DND-41 (cell line): Measurements from ENCODE around the gene DCAF7.

ENCODE experiments used
- ATAC-seq: fragments of 200-7000 bp; cut with Tn5 transposase; 3 replicates; pipeline ENCODE4 v1.9.1; 2021; ENCODE audit warnings: low read depth; ENCODE audit not compliant: insufficient read depth
- DNase-seq: peaks from one replicate; pipeline ENCODE4 v3.0.0-alpha.2; 2020
- H2AFZ ChIP-seq: 2 replicates; pipeline ENCODE4 v1.6.0; 2012; ENCODE audit warnings: low read depth, low read length
- H3K27ac ChIP-seq: 2 replicates; pipeline ENCODE4 v1.5.1; 2012; ENCODE audit warnings: low read length, inconsistent platforms
- H3K27me3 ChIP-seq: fragments of 200-600 bp; sonication (generic); 2 replicates; pipeline ENCODE4 v1.6.0; 2012; ENCODE audit warnings: low read length, mild to moderate bottlenecking, inconsistent platforms; ENCODE audit not compliant: insufficient read depth, poor library complexity
- H3K36me3 ChIP-seq: 2 replicates; pipeline ENCODE4 v1.5.1; 2012; ENCODE audit warnings: low read length, inconsistent platforms; ENCODE audit not compliant: insufficient read depth
- H3K4me1 ChIP-seq: 2 replicates; pipeline ENCODE4 v1.5.1; 2012; ENCODE audit warnings: mild to moderate bottlenecking, low read length; ENCODE audit not compliant: insufficient read depth
- H3K4me2 ChIP-seq: 2 replicates; pipeline ENCODE4 v1.6.0; 2012; ENCODE audit warnings: mild to moderate bottlenecking, moderate library complexity, low read length, inconsistent platforms; ENCODE audit not compliant: insufficient read depth
- H3K4me3 ChIP-seq, 2 experiments: fragments of 200-600 bp in 1 of 2; shearing (Covaris generic) in 1 of 2; 2 replicates each; pipeline ENCODE4 v1.5.1; 2012 to 2016; ENCODE audit warnings: inconsistent platforms in 2 of 2, low read length in 2 of 2, mild to moderate bottlenecking in 2 of 2, low read depth in 1 of 2, moderate library complexity in 1 of 2
- H3K79me2 ChIP-seq: 2 replicates; pipeline ENCODE4 v1.6.0; 2012; ENCODE audit warnings: low read length, inconsistent platforms; ENCODE audit not compliant: insufficient read depth
- H3K9ac ChIP-seq: 2 replicates; pipeline ENCODE4 v1.6.0; 2012; ENCODE audit warnings: low read depth, mild to moderate bottlenecking, inconsistent platforms, low read length, moderate library complexity
- H3K9me3 ChIP-seq: 2 replicates; pipeline ENCODE4 v1.5.1; 2012; ENCODE audit warnings: low read length, moderate library complexity, mild to moderate bottlenecking, inconsistent platforms; ENCODE audit not compliant: insufficient read depth, severe bottlenecking
- H4K20me1 ChIP-seq: 2 replicates; pipeline ENCODE4 v1.6.0; 2012; ENCODE audit warnings: low read length; ENCODE audit not compliant: insufficient read depth
- EZH2 ChIP-seq: IDR thresholded peaks from 3 replicates; pipeline ENCODE4 v1.6.1; 2012; ENCODE audit warnings: borderline replicate concordance, low read depth, mild to moderate bottlenecking, moderate library complexity, low read length, inconsistent platforms; ENCODE audit not compliant: severe bottlenecking
- TF ChIP-seq, protein P1 (sequence below): IDR thresholded peaks from 2 replicates; pipeline ENCODE4 v1.5.1; 2012; ENCODE audit warnings: borderline replicate concordance, low read length, moderate library complexity, mild to moderate bottlenecking; ENCODE audit not compliant: poor library complexity, severe bottlenecking; ENCODE audit errors: extremely low read depth

Gene DCAF7

DNA sequence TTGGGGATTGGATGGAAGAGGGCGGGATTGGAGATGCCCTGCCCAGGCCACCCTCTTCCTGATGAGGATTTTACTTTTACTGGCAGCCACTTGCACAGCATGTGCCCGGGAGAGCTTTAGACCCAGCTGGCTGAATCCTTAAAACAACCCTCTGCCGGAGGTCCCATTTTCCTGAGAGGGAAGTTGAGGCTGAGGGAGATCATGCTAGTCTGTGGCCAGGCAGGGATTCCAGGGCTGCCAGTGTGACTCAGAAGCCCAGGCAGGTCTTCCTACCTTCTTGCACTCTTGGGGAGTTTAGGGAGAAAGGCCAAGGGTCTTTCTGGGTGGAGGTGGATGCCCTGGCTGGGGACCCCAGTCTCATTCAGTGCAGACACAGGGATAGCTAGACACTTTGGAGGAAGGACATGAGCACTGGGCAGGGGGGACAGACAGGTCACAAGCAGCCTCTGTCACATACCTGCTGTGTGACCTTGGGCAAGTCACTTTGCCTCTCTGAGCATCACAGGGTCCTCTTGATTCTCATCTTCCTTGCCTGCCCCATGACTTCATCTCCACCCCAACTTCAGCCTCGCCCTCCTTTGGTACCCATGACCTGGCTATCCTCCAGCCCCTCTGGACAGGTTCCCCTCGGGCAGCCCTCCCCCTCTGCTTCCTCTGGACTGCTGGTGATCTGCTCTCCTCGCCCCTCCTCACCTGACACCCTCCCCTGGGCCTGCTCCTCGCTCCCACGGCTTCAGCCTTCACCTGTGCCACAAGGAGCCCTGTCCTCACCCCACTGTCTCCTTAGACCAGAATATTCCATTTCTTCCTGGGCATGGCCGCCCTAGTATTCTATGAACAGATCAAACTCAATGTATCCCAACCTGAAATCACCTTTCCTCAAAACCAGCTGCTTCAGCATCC is 11.3 kb upstream of the DCAF7 start:
- DNase-seq (no peak), ATAC-seq (no peak)
- Histone ChIP-seq H3K4me3 (no peak overlapping the region), H3K27me3 (peaks cover 3% of the 10 kb centered on the region), H2AFZ (no peak overlapping the region), H3K4me2 (no peak overlapping the region), H3K36me3 (no peaks in the 10 kb centered on the region), H3K4me1 (no peaks in the 10 kb centered on the region), H3K9me3 (no peaks in the 10 kb centered on the region), H4K20me1 (no peaks in the 10 kb centered on the region; the same call in 1 of the 2 replicates), H3K9ac (no peak overlapping the region), H3K79me2 (no peaks in the 10 kb centered on the region), H3K27ac (no peak overlapping the region)
- TF ChIP-seq EZH2, result no peak

DNA sequence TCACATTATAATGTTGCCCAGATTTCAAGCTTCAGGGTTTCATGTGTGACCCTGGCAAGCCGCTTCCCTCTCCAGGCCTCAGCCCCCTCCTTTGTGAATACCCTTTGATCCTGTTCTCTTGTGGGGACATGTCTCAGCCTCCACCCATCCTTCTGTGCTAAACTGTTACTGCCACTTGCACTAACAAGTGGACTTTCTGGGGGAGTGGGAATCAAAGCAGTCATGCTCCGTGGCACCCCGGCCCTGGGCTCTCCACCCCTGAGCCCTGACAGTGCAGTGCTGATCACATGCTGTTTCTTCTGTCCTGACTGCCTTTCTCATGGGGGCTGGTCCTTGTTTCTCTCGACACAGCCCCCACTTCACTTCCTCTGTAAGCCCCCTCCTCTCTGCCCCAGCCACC is 9.7 kb upstream of the DCAF7 start:
- no peak overlapping the region for H3K4me3 ChIP-seq
- H3K4me2 ChIP-seq, result no peak overlapping the region
- H3K36me3 ChIP-seq, result no peaks in the 10 kb centered on the region
- no peaks in the 10 kb centered on the region for H3K9me3 ChIP-seq
- H3K4me1 ChIP-seq, result no peaks in the 10 kb centered on the region
- H3K79me2 ChIP-seq, result no peaks in the 10 kb centered on the region
- H2AFZ ChIP-seq, result no peak overlapping the region
- ATAC-seq, result no peak; the same call in 2 of the 3 replicates
- TF ChIP-seq EZH2, result no peak
- TF ChIP-seq, protein P1, sequence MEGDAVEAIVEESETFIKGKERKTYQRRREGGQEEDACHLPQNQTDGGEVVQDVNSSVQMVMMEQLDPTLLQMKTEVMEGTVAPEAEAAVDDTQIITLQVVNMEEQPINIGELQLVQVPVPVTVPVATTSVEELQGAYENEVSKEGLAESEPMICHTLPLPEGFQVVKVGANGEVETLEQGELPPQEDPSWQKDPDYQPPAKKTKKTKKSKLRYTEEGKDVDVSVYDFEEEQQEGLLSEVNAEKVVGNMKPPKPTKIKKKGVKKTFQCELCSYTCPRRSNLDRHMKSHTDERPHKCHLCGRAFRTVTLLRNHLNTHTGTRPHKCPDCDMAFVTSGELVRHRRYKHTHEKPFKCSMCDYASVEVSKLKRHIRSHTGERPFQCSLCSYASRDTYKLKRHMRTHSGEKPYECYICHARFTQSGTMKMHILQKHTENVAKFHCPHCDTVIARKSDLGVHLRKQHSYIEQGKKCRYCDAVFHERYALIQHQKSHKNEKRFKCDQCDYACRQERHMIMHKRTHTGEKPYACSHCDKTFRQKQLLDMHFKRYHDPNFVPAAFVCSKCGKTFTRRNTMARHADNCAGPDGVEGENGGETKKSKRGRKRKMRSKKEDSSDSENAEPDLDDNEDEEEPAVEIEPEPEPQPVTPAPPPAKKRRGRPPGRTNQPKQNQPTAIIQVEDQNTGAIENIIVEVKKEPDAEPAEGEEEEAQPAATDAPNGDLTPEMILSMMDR, result no peak
- peaks cover 3% of the 10 kb centered on the region for H3K27me3 ChIP-seq
- no peak for DNase-seq
- no peak overlapping the region for H3K9ac ChIP-seq
- no peak overlapping the region for H3K27ac ChIP-seq
- H4K20me1 ChIP-seq, result no peaks in the 10 kb centered on the region; the same call in 1 of the 2 replicates

DNA sequence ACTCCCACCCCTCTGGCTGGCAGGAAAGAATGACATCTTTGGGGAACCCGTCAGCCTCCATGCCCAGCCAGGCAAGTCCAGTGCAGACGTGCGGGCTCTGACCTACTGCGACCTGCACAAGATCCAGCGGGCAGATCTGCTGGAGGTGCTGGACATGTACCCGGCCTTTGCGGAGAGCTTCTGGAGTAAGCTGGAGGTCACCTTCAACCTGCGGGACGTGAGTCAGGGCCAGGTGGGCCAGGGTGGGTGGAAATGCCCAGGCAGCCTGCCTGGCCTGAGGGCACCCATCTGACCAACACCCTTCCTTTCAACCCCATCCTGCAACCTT is 8.1 kb upstream of the DCAF7 start:
- Histone ChIP-seq H3K27ac (no peak overlapping the region), H4K20me1 (no peaks in the 10 kb centered on the region; the same call in 1 of the 2 replicates), H2AFZ (no peak overlapping the region), H3K4me1 (no peaks in the 10 kb centered on the region), H3K36me3 (no peaks in the 10 kb centered on the region), H3K9ac (no peak overlapping the region), H3K4me2 (no peak overlapping the region), H3K9me3 (no peaks in the 10 kb centered on the region), H3K79me2 (no peaks in the 10 kb centered on the region), H3K27me3 (peaks cover 3% of the 10 kb centered on the region), H3K4me3 (no peak overlapping the region)
- no peak for ATAC-seq
- DNase-seq, result no peak
- no peak for TF ChIP-seq EZH2
- TF ChIP-seq, protein P1, result no peak

DNA sequence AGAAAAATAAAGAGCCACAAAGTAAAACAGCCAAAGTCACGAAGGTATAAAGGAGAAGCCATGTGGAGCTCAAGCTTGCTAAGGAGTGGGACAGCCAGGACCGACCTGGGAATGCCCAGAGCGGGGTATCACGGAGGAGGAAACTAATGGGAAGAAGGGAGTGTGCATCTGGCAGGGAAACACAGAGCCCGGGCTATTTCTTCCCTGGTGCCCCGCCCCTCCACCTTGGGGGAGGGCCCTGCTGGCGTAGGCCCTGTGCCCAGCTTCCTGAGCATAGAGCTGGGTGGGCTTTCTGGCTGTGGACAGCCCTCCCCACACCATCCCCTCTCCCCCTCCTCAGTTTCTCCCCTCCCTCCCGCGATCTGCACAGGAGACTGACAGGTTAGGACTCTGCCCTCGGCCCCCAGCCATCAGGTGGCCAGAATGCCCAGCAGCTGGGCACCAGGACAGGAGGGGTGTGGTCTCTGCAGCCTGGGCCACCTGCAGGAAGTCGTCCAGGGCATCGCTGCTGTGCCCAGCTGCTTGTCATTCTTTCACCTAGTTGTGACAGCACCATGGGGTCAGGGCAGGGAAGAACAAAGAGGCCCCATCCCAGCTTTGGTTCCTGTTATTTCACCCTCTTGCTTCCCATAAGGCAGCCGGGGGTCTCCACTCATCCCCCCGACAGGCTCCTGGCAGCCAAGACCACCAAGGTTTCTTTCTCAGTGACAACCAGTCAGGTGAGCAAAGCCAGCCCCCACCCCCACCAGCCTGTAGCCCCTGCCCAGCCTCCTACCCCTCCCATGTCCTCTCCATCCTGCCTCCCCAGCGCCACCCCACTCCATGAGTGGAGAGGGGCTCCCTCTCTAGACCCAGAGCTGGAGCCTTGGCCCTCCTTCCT is 7.1 kb upstream of the DCAF7 start:
- no peaks in the 10 kb centered on the region; the same call in 1 of the 2 replicates for H4K20me1 ChIP-seq
- peaks cover 3% of the 10 kb centered on the region for H3K27me3 ChIP-seq
- no peak overlapping the region for H3K9ac ChIP-seq
- H2AFZ ChIP-seq, result no peak overlapping the region
- H3K9me3 ChIP-seq, result no peaks in the 10 kb centered on the region
- H3K36me3 ChIP-seq, result no peaks in the 10 kb centered on the region
- H3K27ac ChIP-seq, result no peak overlapping the region
- H3K4me3 ChIP-seq, result no peak overlapping the region
- no peak overlapping the region for H3K4me2 ChIP-seq
- H3K4me1 ChIP-seq, result no peaks in the 10 kb centered on the region
- no peak for TF ChIP-seq EZH2
- TF ChIP-seq, protein P1, result no peak
- H3K79me2 ChIP-seq, result no peaks in the 10 kb centered on the region
- no peak for DNase-seq
- ATAC-seq, result no peak
